HCT116 (cell line): ENCODE data around the gene SERTAD3. TPM values are rescaled to one million over a fixed set of nuclear protein-coding genes. Genes with fewer than 3 reads are reported as not detected.
A peak's percentile ranks its signal among the peaks of the same experiment; 100 is the strongest.

Experiments used
- ATAC-seq: fragments of 200-7000 bp; cut with Tn5 transposase; 2 replicates; pipeline ENCODE4 v1.9.1; 2020; ENCODE audit warnings: mild to moderate bottlenecking, moderate library complexity
- BruUV-seq: library from RNA; stranded (reverse); fragments of 400-500 nt; replicated peaks from 2 replicates; lab custom pipeline; 2021; lab: Mats Ljungman, UMichigan
- CTCF ChIA-PET: fragments of 300-600 bp; sonication (Branson Sonifier 250); formaldehyde crosslinking; loops from one replicate; lab custom pipeline; 2021; ENCODE audit warnings: antibody characterized with exemption; lab: Charles Lee
- POLR2A ChIA-PET: fragments of 300-600, 350-600 bp; sonication (Branson Sonifier 250); formaldehyde crosslinking; loops from one replicate; lab custom pipeline; 2021; ENCODE audit warnings: antibody characterized with exemption; lab: Charles Lee
- RAD21 ChIA-PET, 2 experiments: fragments of 300-600 bp; sonication (Branson Sonifier 250); formaldehyde crosslinking; loops; one replicate each; lab custom pipeline; 2023; ENCODE audit warnings: low total read pairs in 2 of 2; ENCODE audit not compliant: uncharacterized antibody in 2 of 2, unreplicated experiment in 2 of 2, low non-redundant PET in 1 of 2; lab: Charles Lee
- DNase-seq: peaks from one replicate; pipeline ENCODE4 v3.0.0-alpha.2; 2010; ENCODE audit warnings: low read depth, low spot score
- H2AFZ ChIP-seq: fragments of 200-600 bp; shearing (Covaris generic), sonication (generic); 2 replicates; pipeline ENCODE4 v1.6.1; 2017; ENCODE audit warnings: low read depth, mixed run types, mixed read lengths, antibody characterized with exemption, low read length; ENCODE audit not compliant: poor library complexity, severe bottlenecking
- H3K27ac ChIP-seq: 2 replicates; pipeline ENCODE4 v1.5.1; 2012; ENCODE audit warnings: low read depth, low read length
- H3K27me3 ChIP-seq: fragments of 200-600 bp; sonication (generic); 2 replicates; pipeline ENCODE4 v1.6.1; 2016; ENCODE audit warnings: mixed run types, low read length, mixed read lengths; ENCODE audit not compliant: insufficient read depth
- H3K36me3 ChIP-seq, 2 experiments: fragments of 200-500 bp in 1 of 2; fragments of 200-600 bp in 1 of 2; sonication (Bioruptor generic) in 1 of 2; sonication (generic) in 1 of 2; 2 replicates each; pipeline versions ENCODE4 v1.5.1 to v1.6.1; 2014 to 2016; ENCODE audit warnings: low read length in 2 of 2, inconsistent platforms in 1 of 2, mixed read lengths in 1 of 2, mixed run types in 1 of 2; ENCODE audit not compliant: insufficient read depth in 2 of 2, control insufficient read depth in 1 of 2
- H3K4me1 ChIP-seq, 2 experiments: fragments of 200-600 bp in 1 of 2; sonication (generic) in 1 of 2; 2 replicates each; pipeline versions ENCODE4 v1.5.1 to v1.6.1; 2012 to 2017; ENCODE audit warnings: low read length in 2 of 2, inconsistent platforms in 1 of 2, mild to moderate bottlenecking in 1 of 2, mixed read lengths in 1 of 2, mixed run types in 1 of 2, moderate library complexity in 1 of 2; ENCODE audit not compliant: insufficient read depth in 2 of 2, control insufficient read depth in 1 of 2
- H3K4me2 ChIP-seq: fragments of 200-600 bp; sonication (generic); 2 replicates; pipeline ENCODE4 v1.6.1; 2017; ENCODE audit warnings: mixed run types, low read length, mixed read lengths
- H3K4me3 ChIP-seq, 2 experiments: fragments of 200-600 bp in 1 of 2; sonication (generic) in 1 of 2; replicated peaks in 1 of 2; 2 replicates each; pipeline ENCODE4 v1.5.1; 2011 to 2016; ENCODE audit warnings: low read length in 2 of 2, control low read depth in 1 of 2, low read depth in 1 of 2, mild to moderate bottlenecking in 1 of 2, mixed read lengths in 1 of 2, mixed run types in 1 of 2
- H3K79me2 ChIP-seq: fragments of 200-600 bp; sonication (generic); 2 replicates; pipeline ENCODE4 v1.6.1; 2017; ENCODE audit warnings: mild to moderate bottlenecking, mixed run types, low read length, moderate library complexity, mixed read lengths; ENCODE audit not compliant: insufficient read depth
- H3K9ac ChIP-seq: fragments of 200-600 bp; sonication (generic); 2 replicates; pipeline ENCODE4 v1.6.1; 2016; ENCODE audit warnings: low read length, mixed read lengths
- H3K9me2 ChIP-seq: fragments of 200-600 bp; sonication (generic), shearing (Covaris generic); 2 replicates; pipeline ENCODE4 v1.6.1; 2017; ENCODE audit warnings: mixed run types, mild to moderate bottlenecking, moderate library complexity; ENCODE audit not compliant: insufficient read depth
- H3K9me3 ChIP-seq, 2 experiments: fragments of 200-500 bp in 1 of 2; fragments of 200-600 bp in 1 of 2; sonication (Bioruptor generic) in 1 of 2; sonication (generic) in 1 of 2; 2 replicates each; pipeline ENCODE4 v1.6.1; 2014 to 2017; ENCODE audit warnings: low read length in 2 of 2, mixed read lengths in 2 of 2, inconsistent platforms in 1 of 2, low read depth in 1 of 2, mild to moderate bottlenecking in 1 of 2, mixed run types in 1 of 2, moderate library complexity in 1 of 2; ENCODE audit not compliant: control insufficient read depth in 1 of 2, insufficient read depth in 1 of 2
- H4K20me1 ChIP-seq: fragments of 200-600 bp; sonication (generic), shearing (Covaris generic); 2 replicates; pipeline ENCODE4 v1.6.1; 2017; ENCODE audit warnings: mixed run types, mild to moderate bottlenecking, moderate library complexity; ENCODE audit not compliant: insufficient read depth
- EZH2phosphoT487 ChIP-seq: fragments of 200-600 bp; IDR thresholded peaks from 2 replicates; pipeline ENCODE4 v1.6.1; 2018; ENCODE audit warnings: antibody characterized with exemption, borderline replicate concordance
- FOSL1 ChIP-seq: IDR thresholded peaks from 2 replicates; pipeline ENCODE4 v1.6.1; 2012; ENCODE audit warnings: low read depth
- POLR2AphosphoS5 ChIP-seq: IDR thresholded peaks from 2 replicates; pipeline ENCODE4 v1.6.1; 2011; ENCODE audit warnings: mild to moderate bottlenecking, low read depth, low read length, moderate library complexity
- SP1 ChIP-seq: IDR thresholded peaks from 2 replicates; pipeline ENCODE4 v1.6.1; 2012; ENCODE audit warnings: low read depth
- YY1 ChIP-seq: IDR thresholded peaks from 2 replicates; pipeline ENCODE4 v1.6.1; 2011; ENCODE audit warnings: low read length, low read depth, moderate library complexity, mild to moderate bottlenecking; ENCODE audit not compliant: insufficient replicate concordance; ENCODE audit errors: extremely low read depth
- ZNF274 ChIP-seq: fragments of 200-500 bp; sonication (Bioruptor generic); IDR thresholded peaks from 2 replicates; pipeline ENCODE4 v1.6.1; 2014; ENCODE audit warnings: mild to moderate bottlenecking, low read depth, low read length, inconsistent platforms
- intact Hi-C: fragments of 100-400 bp; cut with micrococcal nuclease; formaldehyde crosslinking; loops from 2 replicates; pipeline ENCODE4 v1.10.0; 2022
- total RNA-seq: library from RNA; stranded (reverse); gene quantifications from one replicate; pipeline ENCODE4 v1.2.1, GENCODE V29; 2021; ENCODE audit not compliant: unreplicated experiment
- TF ChIP-seq, protein P1 (sequence below): IDR thresholded peaks from 2 replicates; pipeline ENCODE4 v1.6.1; 2012; ENCODE audit warnings: low read depth

SERTAD3 gene
- total RNA-seq, 1 experiment from 2014 or later = 32.4 TPM

DNA sequence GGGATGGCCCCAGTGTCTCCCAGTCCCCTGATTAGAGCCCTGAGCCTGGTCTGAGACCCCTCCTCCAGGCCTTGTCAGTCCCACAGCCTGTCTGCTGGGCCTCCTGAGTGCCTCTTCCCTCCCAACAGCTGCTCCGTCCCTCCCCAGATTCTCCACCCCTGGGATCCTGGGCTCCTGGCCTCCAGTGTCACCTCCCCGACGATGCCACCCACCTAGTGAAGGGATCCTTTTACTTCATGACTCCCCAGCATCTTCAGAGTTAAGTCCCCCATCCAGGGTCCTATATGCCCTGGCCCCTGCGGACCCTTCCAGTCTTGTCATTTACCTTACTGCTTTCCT, 26.5 kb downstream of the SERTAD3 start:
- Histone ChIP-seq H4K20me1 (no peaks in the 10 kb centered on the region), H3K4me3 (no peak overlapping the region), H3K4me1 (peaks cover 40 to 79% of the 10 kb centered on the region in 2 experiments), H3K4me2 (peak overlapping the region; percentile 84), H3K36me3 (peaks cover 5% of the 10 kb centered on the region in 2 experiments; a peak in 2 of 4 replicates), H3K9ac (peak overlapping the region; percentile 37), H3K27ac (peak overlapping the region; percentile 68), H3K79me2 (peaks cover 8% of the 10 kb centered on the region), H2AFZ (no peak overlapping the region), H3K9me2 (no peaks in the 10 kb centered on the region), H3K27me3 (no peaks in the 10 kb centered on the region), H3K9me3 (no peaks in the 10 kb centered on the region)
- intact Hi-C loops = loop anchor here (1.0 kb wide), 1 partner anchor 13 kb away; no protein-coding TSS in a partner anchor
- no TSS peak for BruUV-seq
- CTCF ChIA-PET = no interaction called here
- ATAC-seq (no peak), DNase-seq (no peak)
- TF ChIP-seq, protein P1, sequence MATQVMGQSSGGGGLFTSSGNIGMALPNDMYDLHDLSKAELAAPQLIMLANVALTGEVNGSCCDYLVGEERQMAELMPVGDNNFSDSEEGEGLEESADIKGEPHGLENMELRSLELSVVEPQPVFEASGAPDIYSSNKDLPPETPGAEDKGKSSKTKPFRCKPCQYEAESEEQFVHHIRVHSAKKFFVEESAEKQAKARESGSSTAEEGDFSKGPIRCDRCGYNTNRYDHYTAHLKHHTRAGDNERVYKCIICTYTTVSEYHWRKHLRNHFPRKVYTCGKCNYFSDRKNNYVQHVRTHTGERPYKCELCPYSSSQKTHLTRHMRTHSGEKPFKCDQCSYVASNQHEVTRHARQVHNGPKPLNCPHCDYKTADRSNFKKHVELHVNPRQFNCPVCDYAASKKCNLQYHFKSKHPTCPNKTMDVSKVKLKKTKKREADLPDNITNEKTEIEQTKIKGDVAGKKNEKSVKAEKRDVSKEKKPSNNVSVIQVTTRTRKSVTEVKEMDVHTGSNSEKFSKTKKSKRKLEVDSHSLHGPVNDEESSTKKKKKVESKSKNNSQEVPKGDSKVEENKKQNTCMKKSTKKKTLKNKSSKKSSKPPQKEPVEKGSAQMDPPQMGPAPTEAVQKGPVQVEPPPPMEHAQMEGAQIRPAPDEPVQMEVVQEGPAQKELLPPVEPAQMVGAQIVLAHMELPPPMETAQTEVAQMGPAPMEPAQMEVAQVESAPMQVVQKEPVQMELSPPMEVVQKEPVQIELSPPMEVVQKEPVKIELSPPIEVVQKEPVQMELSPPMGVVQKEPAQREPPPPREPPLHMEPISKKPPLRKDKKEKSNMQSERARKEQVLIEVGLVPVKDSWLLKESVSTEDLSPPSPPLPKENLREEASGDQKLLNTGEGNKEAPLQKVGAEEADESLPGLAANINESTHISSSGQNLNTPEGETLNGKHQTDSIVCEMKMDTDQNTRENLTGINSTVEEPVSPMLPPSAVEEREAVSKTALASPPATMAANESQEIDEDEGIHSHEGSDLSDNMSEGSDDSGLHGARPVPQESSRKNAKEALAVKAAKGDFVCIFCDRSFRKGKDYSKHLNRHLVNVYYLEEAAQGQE = no peak
- no peak for TF ChIP-seq ZNF274
- RAD21 ChIA-PET = no interaction called here
- POLR2A ChIA-PET = interaction anchor here (1.0 to 4.7 kb wide), 2 partner anchors 9 to 15 kb away, joined by 3 to 23 read pairs; partner anchors contain the start of gene SERTAD1

DNA sequence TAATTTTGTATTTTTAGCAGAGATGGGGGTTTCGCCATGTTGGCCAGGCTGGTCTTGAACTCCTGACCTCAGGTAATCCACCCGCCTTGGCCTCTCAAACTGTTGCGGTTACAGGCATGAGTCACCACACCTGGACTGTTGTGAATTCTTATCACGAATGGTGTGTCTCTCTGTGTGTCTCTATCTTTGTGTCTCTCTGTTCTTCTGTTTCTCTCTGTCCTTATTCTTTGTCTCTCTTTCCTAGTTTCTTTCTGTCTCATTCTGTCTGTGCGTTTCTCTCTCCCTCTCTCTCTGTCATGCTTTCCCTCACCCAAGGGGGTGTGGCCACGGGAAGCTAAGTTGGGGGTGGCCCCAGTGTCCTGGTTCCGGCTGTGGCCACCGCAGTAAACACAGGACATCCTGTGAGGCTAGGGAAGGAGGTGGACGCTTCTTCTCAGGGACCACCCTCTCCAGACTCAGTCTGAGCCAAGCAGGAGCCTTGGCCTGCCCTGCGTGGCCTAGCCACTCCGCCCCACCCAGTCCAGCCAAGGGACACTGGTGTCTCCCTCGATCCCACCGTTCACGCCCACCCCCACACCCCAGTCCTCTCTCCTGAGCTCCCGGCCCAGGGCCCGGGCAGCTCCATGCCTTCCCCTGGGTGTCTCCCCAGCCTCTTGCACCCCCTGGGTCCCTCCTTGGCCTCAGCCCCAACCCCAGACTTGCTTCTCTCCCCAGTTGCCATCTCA, 27.1 kb downstream of the SERTAD3 start:
- Histone ChIP-seq H3K27ac (peak overlapping the region; percentile 68), H3K9me2 (no peaks in the 10 kb centered on the region), H3K4me1 (peaks cover 40 to 79% of the 10 kb centered on the region in 2 experiments), H3K9me3 (no peaks in the 10 kb centered on the region), H3K36me3 (peaks cover 0 to under 1% of the 10 kb centered on the region in 2 experiments; a peak in 1 of 4 replicates), H3K27me3 (no peaks in the 10 kb centered on the region), H3K9ac (peak overlapping the region; percentile 37), H2AFZ (peak overlapping the region; percentile 50), H3K79me2 (peaks cover 3% of the 10 kb centered on the region; the same call in 1 of the 2 replicates), H4K20me1 (no peaks in the 10 kb centered on the region), H3K4me2 (peak overlapping the region; percentile 84), H3K4me3 (peak overlapping the region; percentile 17 to 49; a peak in 3 of 4 replicates)
- TF ChIP-seq EZH2phosphoT487 = no peak
- peak; percentile 78; the same call in 1 of the 2 replicates for TF ChIP-seq FOSL1
- TF ChIP-seq POLR2AphosphoS5 = peak; percentile 42
- peak; percentile 64 for TF ChIP-seq SP1
- no peak for TF ChIP-seq YY1
- intact Hi-C loops = loop anchor here (1.0 kb wide), 1 partner anchor 13 kb away; no protein-coding TSS in a partner anchor
- DNase-seq (no peak), ATAC-seq (peak; percentile 47)
- RAD21 ChIA-PET = no interaction called here
- POLR2A ChIA-PET = interaction anchor here (1.0 to 4.7 kb wide), 2 partner anchors 9 to 14 kb away, joined by 3 to 23 read pairs; partner anchors contain the start of gene SERTAD1
- CTCF ChIA-PET = interaction anchor here (0.7 kb wide), 1 partner anchor 104 kb away, joined by 3 read pairs; no protein-coding TSS in a partner anchor
- BruUV-seq = no TSS peak
